GM12801 (cell line): ENCODE measurements around the gene TPK1.

Source experiments
- CTCF ChIP-seq: IDR thresholded peaks from one replicate; pipeline ENCODE4 v1.5.1; 2011; ENCODE audit warnings: control low read depth; ENCODE audit not compliant: insufficient read length; ENCODE audit errors: extremely low read depth

The TPK1 gene

GRCh38 chr7:144659211-144659610 lies 176.6 kb downstream of the TPK1 start:
- TF ChIP-seq CTCF, result no peak

- no peak for TF ChIP-seq CTCF
Measured at GRCh38 chr7:144656965-144657517, 178.8 kb downstream of the TPK1 start.

GRCh38 chr7:144653449-144653848 lies 182.4 kb downstream of the TPK1 start:
- no peak for TF ChIP-seq CTCF

- no peak for TF ChIP-seq CTCF
Measured at GRCh38 chr7:144650439-144650838, 185.4 kb downstream of the TPK1 start.

GRCh38 chr7:144649120-144649519 lies 186.7 kb downstream of the TPK1 start:
- no peak for TF ChIP-seq CTCF

- TF ChIP-seq CTCF, result no peak
Measured at GRCh38 chr7:144641389-144642044, 194.3 kb downstream of the TPK1 start.

GRCh38 chr7:144632724-144633123 lies 203.1 kb downstream of the TPK1 start:
- TF ChIP-seq CTCF, result no peak
